KOPT-K1 (cell line): ENCODE data around the gene AIPL1.

ENCODE experiments used
- H3K27ac ChIP-seq: fragments of 200-600 bp; sonication (generic); 2 replicates; pipeline ENCODE4 v1.5.1; 2016; ENCODE audit warnings: antibody characterized with exemption, mild to moderate bottlenecking, low read depth, low read length; ENCODE audit not compliant: poor library complexity, severe bottlenecking
- H3K36me3 ChIP-seq: fragments of 200-600 bp; sonication (generic); 2 replicates; pipeline ENCODE4 v1.5.1; 2017; ENCODE audit warnings: antibody characterized with exemption, mild to moderate bottlenecking, low read length, moderate library complexity; ENCODE audit not compliant: insufficient read depth
- H3K9me3 ChIP-seq: fragments of 200-600 bp; sonication (generic); 2 replicates; pipeline ENCODE4 v1.5.1; 2017; ENCODE audit warnings: antibody characterized with exemption, low read length, mild to moderate bottlenecking; ENCODE audit not compliant: insufficient read depth, poor library complexity, severe bottlenecking

AIPL1 gene

DNA sequence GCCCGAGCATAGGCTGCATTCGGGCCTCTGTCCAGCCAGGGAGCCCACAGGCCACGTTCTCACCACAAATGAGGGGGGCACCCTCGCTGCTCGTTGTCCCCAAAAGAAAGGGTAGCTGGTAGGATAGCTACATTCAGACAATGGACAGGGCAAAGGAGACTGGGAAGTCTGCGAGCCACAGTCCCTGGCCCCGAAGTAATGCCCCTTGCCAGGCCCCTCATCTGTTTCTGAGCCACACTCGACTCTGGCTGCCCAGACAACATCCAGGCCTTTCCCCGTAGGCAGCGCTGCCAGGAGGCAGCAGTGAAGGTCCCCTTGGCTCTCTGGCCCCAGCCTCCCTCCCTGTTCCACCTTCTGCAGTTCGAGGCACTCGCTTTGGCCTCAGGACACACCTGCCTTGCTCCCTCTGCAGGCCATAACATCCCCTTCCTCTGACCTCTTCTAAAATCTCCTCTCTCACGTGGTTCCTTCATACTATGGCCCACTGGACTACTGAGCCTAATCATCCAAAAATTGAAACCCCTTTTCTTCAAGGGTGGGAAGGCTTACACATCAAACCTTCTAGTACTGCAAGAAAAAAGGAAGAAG, 12.2 kb downstream of the AIPL1 start:
- H3K9me3 ChIP-seq, result no peaks in the 10 kb centered on the region
- no peaks in the 10 kb centered on the region for H3K36me3 ChIP-seq
- no peak overlapping the region for H3K27ac ChIP-seq

DNA sequence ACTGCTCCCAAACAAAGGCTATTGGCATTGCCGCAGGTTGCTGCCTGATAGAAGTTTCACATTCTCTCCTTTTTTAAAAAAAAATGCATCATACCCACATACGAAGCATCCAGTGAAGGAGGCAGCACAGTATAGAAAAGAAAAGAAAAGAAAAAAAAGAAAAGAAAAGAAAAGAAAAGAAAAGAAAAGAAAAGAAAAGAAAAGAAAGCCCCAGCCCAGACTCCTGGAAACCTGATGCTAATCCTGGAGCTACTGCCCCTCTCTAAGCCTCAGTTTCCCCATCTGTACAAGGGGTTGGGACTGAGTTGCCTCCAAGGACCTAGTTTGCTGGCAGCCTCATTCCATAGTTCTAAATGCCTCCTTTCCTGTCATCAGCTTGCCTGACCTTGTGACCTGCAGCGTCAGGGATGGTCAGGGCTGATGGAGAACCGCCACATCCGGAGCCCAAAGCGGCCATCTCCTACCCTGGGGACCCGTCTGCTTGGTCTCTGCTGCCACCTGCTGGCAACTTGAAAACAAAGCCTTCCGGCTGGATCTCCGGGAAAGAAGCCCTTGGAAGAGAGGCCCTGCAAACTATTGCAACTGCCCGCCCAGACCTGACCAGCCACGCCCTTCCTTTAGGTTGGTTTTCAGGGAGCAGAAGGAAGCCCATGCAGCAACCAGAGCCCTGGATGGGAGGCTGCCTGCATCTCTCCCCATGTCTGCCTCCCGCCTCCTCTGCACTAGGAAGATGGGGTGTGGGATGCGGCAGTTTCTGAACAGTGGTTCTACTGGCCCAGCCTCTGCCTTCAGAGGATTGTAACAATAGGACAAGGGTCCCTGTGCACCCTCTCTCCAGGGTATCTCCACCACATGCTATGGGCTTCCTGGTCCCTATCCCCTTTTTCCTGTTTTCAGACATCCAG, 13.0 kb downstream of the AIPL1 start:
- H3K36me3 ChIP-seq, result no peaks in the 10 kb centered on the region
- H3K27ac ChIP-seq, result no peak overlapping the region
- H3K9me3 ChIP-seq, result no peaks in the 10 kb centered on the region

DNA sequence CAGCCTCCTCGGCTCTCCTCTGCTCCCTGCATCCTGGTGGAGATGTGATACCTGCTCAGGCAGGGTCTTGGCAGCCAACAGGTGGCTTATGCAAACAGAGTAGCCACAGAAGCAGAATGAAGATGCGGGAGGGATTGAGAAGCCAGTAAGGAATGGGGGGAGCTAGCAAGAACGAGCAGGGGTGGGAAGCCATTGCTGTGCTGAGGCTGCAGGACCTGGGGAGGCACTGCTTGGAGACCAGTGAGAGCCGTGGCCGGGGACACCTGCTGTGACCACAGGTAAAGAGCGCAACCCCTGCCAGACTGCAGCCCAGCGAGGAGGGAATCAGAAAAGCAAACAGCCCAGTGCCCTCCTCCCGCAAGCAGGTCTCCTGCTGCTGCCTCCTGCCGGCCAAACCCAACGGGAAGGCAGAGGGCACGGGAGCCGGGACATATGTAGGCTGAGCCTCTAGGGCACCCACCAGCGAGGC, 14.7 kb downstream of the AIPL1 start:
- Histone ChIP-seq H3K27ac (no peak overlapping the region), H3K36me3 (no peaks in the 10 kb centered on the region), H3K9me3 (no peaks in the 10 kb centered on the region)

DNA sequence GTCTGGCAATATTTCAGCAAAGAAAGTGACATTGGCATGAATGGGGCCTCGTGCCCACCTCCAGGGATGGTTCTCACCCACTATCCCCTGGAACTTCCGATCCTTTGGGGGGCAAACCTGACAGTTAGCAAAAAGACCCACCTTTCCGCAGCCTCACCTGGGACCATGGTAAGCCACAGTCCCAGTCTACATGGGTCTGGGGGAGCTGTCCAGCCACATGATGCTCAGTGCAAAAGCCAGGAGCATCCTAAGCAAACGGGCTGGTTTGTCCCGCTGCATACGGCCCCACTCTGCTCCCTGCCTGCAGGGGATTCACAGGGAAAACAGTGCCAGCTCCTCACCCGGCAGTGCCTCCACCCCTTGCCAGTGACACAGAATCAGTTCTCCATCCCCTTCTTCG, 19.3 kb downstream of the AIPL1 start:
- H3K27ac ChIP-seq, result no peak overlapping the region

DNA sequence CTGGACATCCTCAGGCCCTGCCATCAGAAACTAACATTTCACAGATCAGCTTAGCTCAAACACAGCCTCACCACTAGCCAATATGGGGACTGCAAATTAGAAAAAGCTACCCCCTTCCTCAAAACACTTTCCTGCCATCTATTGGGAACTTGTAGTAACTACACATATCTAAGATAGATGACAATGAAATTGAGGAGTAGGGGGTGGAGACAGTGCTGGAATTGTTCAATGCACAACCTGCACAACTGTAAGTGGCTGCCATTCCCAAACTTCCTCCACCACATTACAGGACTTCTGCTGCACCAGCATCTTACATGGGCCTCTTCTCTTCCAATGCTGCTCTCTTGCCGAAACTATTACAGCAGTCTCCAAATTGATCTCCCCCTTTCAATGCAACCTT, 21.9 kb downstream of the AIPL1 start:
- Histone ChIP-seq H3K27ac (no peak overlapping the region), H3K36me3 (no peaks in the 10 kb centered on the region), H3K9me3 (no peaks in the 10 kb centered on the region)

More for the DNA sequence above, 19.3 kb downstream of the AIPL1 start:
- no peaks in the 10 kb centered on the region for H3K9me3 ChIP-seq
- H3K36me3 ChIP-seq, result no peaks in the 10 kb centered on the region

DNA sequence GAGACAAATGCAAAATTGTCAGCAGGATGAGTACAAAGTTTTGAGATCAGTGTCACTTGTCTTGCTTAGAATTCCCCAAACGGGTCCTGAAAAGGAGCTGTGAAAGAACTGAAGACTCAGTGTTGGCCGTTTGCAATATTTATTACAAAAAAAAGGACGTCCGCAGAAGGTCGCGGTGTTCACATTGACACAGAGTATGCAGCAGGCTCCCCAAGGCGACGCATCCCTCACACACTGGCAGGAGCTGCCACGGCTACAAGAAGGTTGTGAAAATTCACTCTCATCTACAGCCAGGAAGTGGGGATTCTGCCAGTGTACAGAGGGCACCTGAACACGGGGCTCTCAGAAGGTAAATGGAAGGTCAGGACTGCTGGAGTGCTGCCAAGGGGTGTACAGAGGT, 26.2 kb downstream of the AIPL1 start:
- H3K27ac ChIP-seq, result no peak overlapping the region
- H3K36me3 ChIP-seq, result no peaks in the 10 kb centered on the region
- H3K9me3 ChIP-seq, result no peaks in the 10 kb centered on the region

DNA sequence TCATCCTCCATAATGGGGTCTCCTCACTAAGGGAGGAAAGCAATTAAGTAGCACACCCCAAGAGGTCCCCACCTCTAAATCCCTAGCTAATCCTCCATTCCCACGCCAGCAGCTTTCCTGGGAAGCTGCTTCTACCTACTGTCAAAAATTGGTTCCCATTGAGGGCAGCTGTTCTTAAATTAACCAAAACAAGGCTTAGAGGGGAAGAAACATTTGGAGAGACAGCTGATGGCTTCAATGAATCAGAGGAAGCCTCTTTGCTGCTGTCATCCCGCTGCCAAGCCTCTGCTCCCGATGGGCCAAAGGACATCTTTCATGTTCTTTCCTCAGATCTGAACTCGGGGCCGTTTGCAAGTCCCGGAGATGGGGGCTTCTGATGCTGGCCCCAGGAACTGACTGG, 26.6 kb downstream of the AIPL1 start:
- no peaks in the 10 kb centered on the region for H3K36me3 ChIP-seq
- no peak overlapping the region for H3K27ac ChIP-seq
- H3K9me3 ChIP-seq, result no peaks in the 10 kb centered on the region

DNA sequence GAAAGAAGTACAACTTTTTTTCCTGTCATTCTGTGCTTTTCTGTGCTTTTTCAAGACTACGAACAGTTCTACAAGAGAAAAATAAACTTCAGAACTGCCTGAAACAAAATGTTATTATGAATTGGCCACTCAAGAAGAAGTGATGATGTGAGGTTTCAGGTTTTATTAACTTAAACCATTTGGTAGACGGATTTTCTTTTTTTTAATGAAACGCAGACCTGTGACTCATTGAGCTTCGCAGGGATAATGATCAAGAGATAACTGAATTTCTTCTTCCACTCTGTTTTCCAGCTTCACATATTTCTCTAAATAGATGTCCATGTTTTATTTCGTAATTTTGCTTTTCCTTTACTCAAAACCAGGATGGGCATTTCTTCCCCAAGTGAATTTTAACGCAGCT, 32.7 kb downstream of the AIPL1 start:
- H3K36me3 ChIP-seq, result no peaks in the 10 kb centered on the region
- no peaks in the 10 kb centered on the region for H3K9me3 ChIP-seq
- H3K27ac ChIP-seq, result no peak overlapping the region

DNA sequence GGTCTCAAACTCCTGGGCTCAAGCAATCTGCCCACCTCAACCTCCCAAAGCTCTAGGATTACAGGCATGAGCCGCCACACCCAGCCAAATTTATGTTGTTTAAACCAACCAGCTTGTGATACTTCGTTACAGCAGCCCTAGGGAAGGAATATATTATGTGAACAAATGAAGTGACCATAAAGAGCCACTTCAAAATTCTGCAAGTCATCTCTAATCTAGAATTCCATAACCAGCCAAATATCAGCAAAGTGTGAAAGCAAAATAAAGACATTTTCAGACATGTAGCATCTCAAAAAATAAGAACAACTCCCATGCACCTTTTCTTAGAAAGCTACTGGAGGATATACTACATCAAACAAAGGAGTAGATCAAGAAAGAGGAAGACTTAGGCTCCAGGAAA, 36.0 kb downstream of the AIPL1 start:
- Histone ChIP-seq H3K27ac (no peak overlapping the region), H3K36me3 (no peaks in the 10 kb centered on the region)

DNA sequence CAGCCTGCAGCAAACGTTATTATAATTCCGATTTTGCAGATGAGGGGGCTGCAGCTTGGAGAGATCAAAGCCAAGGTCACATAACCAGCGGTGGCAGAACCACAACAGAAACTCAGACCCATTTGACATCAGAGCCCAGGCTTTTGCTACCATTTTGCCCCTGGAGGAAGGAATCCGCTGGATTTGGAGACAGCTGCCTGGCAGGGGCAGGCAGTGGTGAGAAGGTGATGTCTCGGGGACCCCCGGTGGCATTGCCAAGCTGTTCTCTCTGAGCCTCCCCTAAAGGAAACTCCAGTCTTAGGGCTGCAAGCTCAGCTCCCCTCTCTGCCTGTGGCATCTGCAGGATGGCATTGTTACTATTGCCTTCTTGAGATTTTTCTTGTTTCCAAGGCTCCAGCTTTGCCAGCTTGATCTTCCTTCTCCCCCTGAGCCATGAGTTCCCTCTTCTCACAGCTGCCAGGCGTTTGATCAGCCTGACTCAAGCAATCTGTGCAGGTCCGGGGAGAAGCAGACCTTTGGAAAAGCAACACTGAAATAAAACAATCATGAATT, 40.8 kb downstream of the AIPL1 start:
- Histone ChIP-seq H3K36me3 (no peaks in the 10 kb centered on the region), H3K27ac (no peak overlapping the region), H3K9me3 (no peaks in the 10 kb centered on the region)

More for the DNA sequence above, 36.0 kb downstream of the AIPL1 start:
- H3K9me3 ChIP-seq, result no peaks in the 10 kb centered on the region

DNA sequence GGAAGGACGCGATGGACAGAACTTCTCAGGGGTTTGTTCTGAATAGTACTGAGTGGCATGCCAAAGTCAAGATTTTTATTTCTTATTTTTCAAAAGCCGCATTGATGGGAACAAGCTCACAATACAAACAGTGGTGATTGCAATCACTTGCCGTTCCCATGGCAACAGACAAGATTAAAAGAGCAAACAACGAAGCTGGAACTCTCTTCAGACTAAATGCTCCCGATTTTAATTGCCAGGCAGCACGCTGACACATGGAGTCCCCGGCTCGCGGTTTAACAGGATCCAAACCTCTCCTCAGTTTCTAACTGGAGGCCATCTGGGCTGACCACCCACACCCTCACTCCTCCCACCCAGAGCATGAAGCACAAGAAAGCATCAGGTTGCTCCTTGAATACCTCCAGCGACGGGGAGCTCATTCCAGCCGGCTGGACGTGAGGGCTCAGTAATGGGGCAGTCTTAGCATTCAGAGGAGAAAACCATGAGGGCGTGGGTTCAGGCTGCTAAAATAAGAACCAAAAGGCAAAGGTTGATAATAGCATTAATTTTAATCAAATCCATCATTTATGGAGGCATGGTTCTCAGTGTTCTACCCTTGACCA, 41.5 kb downstream of the AIPL1 start:
- H3K36me3 ChIP-seq, result no peaks in the 10 kb centered on the region
- no peaks in the 10 kb centered on the region for H3K9me3 ChIP-seq
- H3K27ac ChIP-seq, result no peak overlapping the region

DNA sequence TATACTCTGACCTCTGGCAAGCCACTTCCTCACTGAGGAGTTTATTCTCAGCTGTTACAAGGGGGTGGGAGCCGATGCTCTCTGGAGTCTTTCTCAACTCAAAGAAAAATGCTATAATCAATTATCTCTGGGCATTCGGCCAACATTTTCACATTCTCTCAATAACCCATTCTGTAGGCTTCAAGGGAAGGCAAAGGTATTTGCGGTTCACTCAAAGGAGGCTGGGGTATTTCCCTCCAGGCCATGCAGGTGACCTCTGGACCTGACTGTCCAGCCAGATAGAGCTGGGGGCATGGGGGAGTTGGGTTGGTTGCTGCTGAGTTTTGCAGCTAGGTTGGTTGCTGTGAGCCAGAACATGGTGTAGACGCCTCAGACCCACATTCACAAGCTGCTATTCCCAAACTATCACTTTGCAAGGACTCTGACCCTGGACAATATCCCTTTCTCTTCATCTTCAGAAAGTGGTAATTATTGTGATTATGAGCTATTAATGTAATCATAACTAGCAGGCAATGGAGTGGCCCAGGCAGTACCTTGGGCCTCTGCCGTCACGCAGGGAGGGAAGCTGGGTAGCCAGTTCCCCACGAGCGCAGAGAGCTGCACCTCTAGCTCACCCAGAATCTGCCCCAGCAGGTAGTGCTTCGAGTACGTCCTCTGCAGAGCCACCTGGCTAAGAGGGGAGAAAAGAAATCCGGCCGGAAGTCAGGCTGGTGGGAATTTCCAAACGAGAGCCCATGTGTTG, 42.1 kb downstream of the AIPL1 start:
- H3K9me3 ChIP-seq, result no peaks in the 10 kb centered on the region
- H3K36me3 ChIP-seq, result no peaks in the 10 kb centered on the region
- no peak overlapping the region for H3K27ac ChIP-seq

DNA sequence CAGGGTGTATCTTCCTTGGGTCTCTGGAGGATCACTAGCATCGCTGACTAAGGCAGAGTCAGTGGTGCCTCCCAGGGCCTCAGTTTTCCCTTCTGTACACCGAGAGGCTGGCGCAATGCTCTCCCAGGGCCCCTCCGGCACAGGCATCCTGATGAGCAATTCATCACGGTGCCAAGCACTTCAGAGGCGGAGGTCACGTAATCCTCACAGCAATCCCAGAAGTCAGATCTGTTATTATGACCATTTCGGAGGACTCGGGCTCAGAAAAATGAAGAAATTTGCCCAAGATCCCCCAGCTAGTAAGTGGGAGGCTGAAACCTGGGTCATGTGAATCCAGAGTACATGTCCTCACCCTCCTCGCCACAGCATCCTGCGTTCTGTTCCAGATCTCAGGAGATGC, 46.5 kb downstream of the AIPL1 start:
- no peak overlapping the region for H3K27ac ChIP-seq
- no peaks in the 10 kb centered on the region for H3K36me3 ChIP-seq
- no peaks in the 10 kb centered on the region for H3K9me3 ChIP-seq

DNA sequence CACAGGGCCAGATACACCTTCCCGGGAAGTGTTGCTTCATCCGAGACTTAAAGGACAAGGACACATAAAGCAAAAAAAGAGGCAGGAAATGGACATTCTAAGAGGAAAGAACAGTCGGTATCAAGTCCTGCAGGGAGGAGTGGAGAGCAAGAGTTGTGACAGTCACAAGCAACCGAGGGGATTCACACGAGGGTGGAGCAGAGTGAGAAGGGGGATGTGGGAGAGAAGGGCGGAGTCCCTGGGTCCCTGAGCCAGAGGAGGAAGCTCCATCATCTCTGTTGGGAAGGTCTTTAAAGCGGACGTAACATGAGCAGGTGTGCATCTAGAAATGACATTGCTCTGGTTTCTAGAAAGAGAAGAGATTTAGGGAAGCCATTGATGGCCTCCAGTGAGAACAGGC, 47.1 kb downstream of the AIPL1 start:
- Histone ChIP-seq H3K9me3 (no peaks in the 10 kb centered on the region), H3K36me3 (no peaks in the 10 kb centered on the region), H3K27ac (no peak overlapping the region)

DNA sequence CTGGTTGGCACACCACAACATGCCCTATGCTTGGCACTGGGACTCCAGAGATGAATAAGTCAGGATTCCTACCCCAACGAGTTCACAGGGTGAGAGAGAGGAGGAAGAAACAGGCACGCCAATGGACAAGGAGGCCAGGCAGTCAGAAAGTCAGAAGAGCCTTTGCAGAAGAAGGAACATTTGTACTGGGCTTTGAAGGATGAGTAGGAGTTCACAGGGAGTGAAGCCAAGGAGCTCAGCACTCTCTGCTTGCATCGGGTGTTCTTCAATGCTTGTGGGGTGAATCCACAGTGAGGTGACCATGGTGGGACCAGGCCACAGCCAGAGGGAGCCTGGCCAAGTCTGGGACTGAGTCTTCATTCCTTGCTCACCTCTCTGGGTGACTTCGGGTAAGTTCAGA, 47.5 kb downstream of the AIPL1 start:
- Histone ChIP-seq H3K36me3 (no peaks in the 10 kb centered on the region), H3K9me3 (no peaks in the 10 kb centered on the region), H3K27ac (no peak overlapping the region)
